ENCODE data around the gene KRT39.
"Not testable (repeated sequence)": the region's sequence is repeated elsewhere in the genome, so short reads cannot be mapped to it uniquely, and the experiment has no call there.

The KRT39 gene

DNA sequence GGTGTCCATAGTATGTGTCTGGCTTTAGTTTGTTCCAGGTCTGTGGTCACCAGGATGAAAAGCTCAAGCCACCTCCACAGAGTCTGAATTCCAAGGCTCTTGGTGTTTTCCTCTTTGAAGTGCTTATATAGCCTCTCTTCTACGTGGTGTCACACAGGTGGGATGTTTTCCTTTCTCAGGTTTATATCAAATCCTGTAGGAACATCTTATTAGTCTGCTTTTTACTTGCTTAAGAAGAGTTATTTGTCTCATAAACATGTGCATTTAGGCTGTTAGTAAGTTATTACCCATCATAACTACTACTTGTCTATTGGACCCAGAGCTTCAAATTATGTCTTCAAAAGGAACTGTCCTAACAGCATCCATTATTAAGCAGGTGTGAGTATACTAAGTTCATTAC lies at the start of gene KRT39:
Gene KRT39 (minus strand): TSS at position 101 of the 400 bp plus-strand sequence. CDS start 92 bp downstream, at position 9.
- no peak for DNase-seq (ENCODE audit: low read depth in 4 of 4, low spot score in 1 of 4)

DNA sequence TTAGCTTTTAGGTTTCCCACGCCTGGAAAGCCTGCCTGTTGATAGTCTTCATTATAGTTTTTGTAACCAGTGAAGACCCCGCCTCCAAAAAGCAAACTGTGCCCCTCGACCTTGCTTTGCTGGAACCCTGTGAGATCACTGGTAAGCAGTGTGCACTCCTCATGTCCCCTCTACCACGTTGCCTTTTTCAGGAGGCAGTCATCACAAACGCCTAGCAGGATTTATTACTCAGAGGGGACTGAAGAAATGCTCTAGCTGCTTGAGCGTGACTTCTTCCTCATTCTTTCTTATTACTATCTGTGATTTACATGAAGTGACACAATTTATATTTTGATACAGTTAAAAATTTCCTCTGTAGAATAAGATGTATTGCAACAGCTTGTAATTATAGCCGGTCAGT lies 48.7 kb upstream of the KRT39 start:
- DNase-seq (ENCODE audit: low read depth in 4 of 4, low spot score in 1 of 4) = no peak

DNA sequence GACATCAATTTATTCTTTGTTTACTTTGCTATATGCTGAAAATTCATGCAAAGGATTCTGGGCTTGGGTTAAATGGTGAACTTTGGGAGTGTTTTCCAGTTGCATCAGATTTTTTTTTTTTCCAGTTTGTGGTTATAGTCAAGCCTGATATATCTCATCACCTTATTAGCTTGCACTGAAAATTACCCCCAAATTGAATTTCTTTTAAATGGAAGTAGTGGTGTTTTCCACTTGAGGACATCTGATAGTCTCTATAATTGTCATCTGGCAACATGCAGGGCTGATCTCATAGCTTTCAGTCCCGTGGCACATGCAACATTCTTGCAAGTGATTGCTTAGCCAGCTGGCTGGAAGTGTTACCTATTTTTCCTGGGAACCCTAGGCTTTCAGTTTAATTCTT lies 46.9 kb upstream of the KRT39 start:
- no peak for DNase-seq (ENCODE audit: low read depth in 4 of 4, low spot score in 1 of 4)

DNA sequence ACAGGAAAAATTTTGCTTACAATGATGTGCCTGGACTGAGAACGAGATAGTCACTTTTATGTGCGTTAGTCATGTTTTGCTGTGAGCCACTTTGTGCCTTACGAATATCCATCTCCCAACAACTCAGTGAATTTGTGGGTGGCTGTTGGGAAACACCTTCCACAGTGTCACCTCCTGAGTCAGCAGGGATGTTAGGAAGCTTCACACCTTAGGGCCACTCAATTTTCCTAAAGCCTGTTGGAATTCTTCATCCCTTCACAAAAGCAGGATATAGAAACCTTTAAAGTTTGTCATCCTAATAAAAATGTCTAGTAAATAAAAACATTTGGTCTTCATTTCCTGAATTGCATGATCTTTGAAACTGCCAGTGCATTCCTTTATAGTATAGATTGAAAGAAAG lies 46.4 kb upstream of the KRT39 start:
- DNase-seq (ENCODE audit: low read depth in 4 of 4, low spot score in 1 of 4) = no peak

DNA sequence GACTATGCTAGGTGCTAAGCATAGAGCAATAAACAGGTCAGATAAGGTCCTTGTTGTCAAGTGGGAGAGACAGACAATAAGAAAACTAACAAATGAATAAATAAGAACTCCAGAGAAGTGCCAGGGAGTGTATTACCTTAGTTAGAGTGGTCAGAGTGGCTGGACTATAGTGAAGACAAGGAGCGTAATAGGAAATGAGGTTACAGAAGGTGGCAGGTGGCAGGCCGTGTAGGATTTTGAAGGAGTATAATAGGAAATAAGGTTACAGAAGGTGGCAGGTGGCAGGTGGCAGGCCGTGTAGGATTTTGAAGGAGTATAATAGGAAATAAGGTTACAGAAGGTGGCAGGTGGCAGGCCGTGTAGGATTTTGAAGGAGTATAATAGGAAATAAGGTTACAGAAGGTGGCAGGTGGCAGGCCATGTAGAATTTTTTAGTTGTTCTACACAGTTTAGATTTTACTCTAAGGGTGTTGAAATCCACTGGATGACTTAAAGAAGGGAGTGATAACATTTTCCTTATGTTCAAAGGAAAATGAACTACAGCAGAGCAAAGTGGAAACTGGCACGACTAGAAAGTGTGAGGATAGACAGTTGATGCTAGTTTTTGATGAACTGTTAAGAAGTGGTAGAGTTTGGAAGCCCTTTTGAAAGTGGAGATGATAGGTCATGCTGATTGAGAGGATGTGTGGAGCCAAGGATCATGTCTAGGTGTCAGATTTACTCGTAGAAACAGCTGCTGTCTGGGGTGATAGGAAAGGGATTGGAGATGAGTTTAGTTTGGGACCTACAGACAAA lies 45.8 kb upstream of the KRT39 start:
- DNase-seq (ENCODE audit: low read depth in 4 of 4, low spot score in 1 of 4) = no peak

DNA sequence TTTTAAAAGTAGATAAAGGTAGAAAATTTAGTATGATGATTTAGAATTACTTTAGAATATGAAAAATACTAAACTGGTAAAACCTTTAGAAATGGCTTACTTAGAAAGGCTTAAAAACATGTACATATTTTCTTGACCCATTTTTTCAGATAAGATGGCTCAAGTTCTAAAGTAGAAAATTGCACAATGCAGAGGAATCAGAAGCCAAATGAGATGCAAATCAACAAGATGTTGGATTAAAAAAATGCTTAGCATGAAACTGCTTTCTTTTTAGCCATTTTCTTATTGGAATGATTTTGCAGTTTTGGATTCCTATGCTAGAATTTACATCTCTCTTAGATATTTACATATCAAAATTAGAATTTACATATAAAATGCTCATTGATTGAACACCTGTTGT lies 43.7 kb upstream of the KRT39 start:
- no peak for DNase-seq (ENCODE audit: low read depth in 4 of 4, low spot score in 1 of 4)

DNA sequence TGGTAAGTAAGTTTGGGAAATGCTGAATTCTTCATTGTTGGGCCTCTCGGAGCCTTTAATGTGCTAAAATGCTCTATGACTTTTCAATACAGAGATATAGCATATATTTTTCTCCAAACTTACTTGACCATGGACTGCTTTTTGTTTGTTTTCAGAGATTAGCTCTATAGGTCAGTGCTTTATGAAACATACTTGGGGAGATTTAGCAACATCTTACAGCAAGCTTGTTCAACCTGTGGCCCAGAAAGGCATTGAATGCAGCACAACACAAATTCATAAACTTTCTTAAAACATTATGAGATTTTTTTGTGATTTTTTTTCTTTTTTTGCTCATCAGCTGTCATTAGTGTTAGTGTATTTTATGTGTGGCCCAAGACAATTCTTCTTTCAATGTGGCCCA lies 43.2 kb upstream of the KRT39 start:
- no peak for DNase-seq (ENCODE audit: low read depth in 4 of 4, low spot score in 1 of 4)

DNA sequence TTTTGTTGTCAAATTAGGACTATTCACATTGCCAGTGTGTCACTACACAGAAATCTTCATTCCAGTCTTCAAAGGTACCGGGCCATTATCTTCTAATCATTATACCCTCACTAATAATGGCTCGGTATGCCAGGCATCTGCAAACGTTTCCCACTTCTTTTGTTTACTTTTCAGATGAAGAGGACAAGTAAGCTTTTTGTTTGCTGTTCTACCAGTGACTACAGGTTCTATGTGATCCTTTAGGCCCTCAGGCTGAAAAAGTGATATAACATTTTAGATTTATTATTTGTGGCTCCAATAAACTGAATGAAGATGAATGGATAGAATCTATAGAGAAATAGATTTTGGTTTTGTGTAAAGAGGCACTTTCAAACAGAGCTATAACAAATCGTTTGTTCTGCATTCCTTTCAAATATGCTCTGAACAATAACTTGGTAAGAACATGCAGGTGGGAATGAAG lies 42.6 kb upstream of the KRT39 start:
- no peak for DNase-seq (ENCODE audit: low read depth in 4 of 4, low spot score in 1 of 4)

DNA sequence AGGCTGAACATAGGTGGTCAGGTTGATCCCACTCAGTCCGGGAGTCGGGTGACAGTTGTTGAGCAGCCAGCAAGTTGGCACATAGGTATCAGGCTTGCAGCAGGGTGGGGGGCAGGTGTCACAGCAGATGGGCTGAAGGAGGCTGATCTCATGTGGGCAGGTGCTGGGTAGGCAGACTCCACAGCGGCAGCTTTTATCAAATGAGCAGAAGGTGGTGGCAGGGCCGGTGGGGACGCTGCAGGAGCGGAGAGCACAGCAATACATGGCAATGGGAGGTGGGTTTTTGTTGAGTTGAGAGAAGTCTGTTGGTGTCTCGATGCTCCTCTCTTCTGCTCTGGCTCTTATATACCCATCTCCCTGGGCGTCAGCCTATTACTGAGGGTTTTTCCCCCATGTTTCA lies 42.1 kb upstream of the KRT39 start, which contains the start of gene KRTAP3-1:
Gene KRTAP3-1 (minus strand): TSS at position 318 of the 400 bp plus-strand sequence. CDS start 54 bp downstream, at position 264.
- DNase-seq (ENCODE audit: low read depth in 4 of 4, low spot score in 1 of 4) = no peak

DNA sequence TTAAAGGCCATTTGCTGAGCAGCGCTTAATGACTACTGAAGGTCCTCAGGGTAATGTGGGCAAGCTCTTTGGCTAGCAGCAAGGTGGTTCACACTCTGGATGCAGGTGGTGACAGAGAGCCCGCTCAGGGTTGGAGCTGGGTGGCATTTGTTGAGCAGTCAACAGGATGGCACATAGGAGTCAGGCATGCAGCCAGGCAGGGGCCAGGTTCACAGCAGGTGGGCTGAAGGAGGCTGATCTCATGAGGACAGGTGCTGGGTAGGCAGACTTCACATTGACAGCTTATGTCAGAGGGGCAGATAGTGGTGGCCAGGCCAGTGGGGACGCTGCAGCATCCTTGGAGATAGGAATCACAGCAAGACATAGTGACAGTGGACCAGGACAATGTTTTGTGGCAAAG lies 37.6 kb upstream of the KRT39 start:
- DNase-seq (ENCODE audit: low read depth in 4 of 4, low spot score in 1 of 4) = no peak

DNA sequence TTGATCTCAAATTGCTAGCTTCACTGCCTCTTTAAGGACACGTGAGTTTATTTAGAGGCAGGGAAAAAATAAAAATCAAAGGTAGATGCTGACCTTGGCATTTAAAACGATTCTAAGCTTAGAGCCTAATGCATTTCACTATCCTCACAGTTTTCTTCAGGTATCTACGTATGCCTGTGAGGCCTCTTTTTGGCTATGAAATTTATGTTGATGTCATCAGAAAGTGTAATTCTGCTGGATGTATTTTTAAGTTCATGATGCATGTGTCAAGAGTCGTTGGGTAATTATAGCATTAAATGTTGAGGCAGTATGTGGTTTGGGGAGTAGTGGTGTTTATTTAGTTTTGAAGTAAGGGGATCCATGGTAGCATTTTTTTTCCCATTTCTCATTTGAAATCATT lies 37.2 kb upstream of the KRT39 start:
- DNase-seq (ENCODE audit: low read depth in 4 of 4, low spot score in 1 of 4) = no peak

DNA sequence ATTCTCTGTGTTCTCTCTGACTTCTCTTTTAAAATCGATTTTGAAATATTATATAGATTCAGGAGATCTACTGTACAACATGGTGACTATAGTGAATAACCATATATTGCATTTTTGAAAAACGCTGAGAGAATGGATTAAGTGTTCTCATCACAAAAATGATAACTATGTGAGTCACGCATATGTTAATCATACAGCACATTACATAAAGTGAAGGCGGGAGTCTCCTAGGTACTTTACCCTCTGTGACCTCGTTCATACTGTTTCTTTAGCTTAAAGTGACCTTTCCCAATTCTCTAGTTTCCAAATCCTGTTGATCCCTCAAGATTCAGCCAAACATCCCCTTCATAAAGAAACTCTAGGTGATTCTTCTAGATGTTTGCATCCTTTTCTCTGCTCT lies 36.1 kb upstream of the KRT39 start:
- no peak for DNase-seq (ENCODE audit: low read depth in 4 of 4, low spot score in 1 of 4)

DNA sequence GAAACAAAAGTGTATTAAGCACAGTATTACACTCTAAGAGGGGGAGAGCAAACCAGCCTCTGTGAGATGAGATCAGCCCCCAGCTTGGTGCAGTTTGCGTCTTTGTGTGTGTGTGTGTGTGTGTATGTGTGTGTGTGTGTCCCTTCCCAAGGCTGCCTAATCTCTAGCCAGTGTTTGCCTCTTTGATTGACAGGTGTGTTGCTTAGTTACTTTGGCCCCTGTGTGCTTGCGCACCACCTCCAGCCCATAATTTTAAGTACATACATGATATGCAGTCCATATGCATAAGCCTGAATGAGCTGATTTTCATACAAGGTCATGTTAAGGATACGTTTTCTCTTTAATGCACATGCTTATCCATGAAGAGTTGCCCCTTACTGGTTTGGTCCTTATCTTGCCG lies 35.0 kb upstream of the KRT39 start:
- DNase-seq (ENCODE audit: low read depth in 4 of 4, low spot score in 1 of 4) = no peak

DNA sequence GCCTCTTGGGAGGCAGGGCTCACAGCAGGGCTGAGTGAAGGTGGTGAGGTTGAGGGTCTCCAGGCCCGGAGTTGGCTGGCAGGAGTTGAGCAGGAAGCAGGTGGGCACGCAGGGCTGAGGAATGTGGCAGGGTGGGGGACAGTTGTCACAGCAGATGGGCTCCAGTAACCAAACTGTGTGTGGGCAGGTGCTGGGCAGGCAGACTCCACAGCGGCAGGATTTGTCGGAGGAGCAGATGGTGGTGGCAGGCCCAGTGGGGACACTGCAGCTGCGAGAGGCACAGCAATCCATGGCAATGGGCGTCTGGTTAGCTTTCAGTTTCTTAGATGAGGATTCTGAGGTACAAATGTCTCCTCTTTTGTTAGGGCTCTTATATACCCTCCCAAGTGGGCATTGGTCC lies 32.8 kb upstream of the KRT39 start, which contains the start of gene KRTAP3-2:
Gene KRTAP3-2 (minus strand): TSS at position 344 of the 400 bp plus-strand sequence. CDS start 53 bp downstream, at position 291.
- DNase-seq (ENCODE audit: low read depth in 4 of 4, low spot score in 1 of 4) = not testable (repeated sequence)

DNA sequence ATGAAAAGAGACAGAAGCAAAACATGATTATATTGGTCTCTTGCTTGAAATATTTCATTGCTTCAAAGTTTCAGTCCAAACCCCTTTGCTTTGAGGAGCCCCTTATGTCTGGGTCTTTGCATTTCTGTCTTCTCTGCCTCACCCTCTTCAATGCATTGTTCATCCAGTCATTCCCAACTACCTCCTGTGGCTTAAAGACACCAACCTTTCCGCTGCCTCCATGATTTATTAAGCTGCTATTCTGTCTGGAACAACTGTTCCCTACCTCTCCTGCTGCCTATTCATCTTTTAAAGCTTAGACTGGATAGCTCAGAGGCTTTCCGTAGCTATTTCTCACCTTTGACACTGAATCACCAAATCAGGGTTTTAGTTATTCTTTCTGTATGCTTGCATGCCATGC lies 30.6 kb upstream of the KRT39 start:
- DNase-seq (ENCODE audit: low read depth in 4 of 4, low spot score in 1 of 4) = no peak

DNA sequence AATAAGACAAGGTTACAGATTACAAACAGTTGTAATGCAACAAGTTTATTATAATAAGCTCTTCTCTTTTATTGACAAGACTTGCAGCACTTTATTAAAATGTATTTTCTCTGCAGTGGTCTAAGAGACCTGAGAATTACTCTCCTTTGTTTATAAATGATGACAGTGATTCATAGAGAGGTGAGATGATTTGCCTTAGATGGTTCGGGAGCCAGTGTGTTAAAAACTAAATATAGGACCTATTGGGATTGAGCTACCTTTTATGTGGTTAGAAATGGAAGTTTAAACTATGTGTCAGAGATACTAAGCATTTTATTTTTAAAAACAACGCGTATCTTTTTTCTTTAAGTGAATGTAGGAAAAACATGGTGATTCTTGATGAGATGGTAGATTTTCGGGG lies 30.1 kb upstream of the KRT39 start:
- DNase-seq (ENCODE audit: low read depth in 4 of 4, low spot score in 1 of 4) = no peak

DNA sequence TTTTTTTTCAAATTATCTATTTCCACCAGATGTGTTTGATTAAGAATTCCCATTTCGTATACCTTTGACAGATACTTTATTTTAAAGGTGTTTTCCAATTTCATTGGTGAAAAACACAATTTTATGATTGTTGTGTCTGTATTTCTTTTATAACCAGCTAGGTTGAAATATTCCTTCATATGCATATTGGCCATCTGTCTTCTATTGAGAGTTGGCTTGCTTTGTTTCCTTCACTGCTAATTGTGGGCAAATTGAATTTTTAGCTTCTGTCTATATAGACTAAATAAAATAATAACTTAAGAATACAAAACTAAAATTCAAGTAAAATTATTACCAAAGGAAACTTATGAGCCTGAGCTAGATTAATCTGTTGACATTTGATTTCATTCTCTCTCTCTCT lies 28.4 kb upstream of the KRT39 start:
- no peak for DNase-seq (ENCODE audit: low read depth in 4 of 4, low spot score in 1 of 4)

DNA sequence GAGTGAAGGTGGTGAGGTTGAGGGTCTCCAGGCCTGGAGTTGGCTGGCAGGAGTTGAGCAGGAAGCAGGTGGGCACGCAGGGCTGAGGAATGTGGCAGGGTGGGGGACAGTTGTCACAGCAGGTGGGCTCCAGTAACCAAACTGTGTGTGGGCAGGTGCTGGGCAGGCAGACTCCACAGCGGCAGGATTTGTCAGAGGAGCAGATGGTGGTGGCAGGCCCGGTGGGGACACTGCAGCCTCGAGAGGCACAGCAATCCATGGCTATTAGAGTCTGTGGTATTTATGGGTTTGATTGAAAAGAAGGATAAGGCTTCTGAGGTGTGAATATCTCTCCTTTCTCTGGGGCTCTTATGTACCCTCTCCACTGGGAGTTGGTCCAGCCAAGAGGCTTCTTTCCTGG lies 27.1 kb upstream of the KRT39 start, which contains the start of gene KRTAP3-3:
Gene KRTAP3-3 (minus strand): TSS at position 326 of the 400 bp plus-strand sequence. CDS start 67 bp downstream, at position 259.
- no peak for DNase-seq (ENCODE audit: low read depth in 4 of 4, low spot score in 1 of 4)

DNA sequence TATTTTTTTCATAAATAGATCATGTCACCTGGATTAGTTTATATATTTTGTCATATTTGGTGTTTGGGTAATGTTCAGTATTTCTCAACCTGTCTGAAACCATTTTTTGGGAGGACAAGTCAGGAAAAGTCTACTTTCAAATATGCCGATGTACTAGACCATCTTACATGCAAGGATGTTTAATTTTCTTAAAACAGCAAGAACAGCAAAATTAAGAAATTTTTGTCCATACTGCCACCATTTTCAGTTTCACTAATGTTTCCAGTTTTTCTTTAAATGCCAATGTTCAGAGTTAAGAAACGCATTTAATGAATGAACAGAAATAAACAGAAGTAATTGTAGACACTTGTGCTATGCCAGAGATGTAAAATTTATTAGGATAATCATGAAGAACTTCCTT lies 26.3 kb upstream of the KRT39 start:
- DNase-seq (ENCODE audit: low read depth in 4 of 4, low spot score in 1 of 4) = no peak

DNA sequence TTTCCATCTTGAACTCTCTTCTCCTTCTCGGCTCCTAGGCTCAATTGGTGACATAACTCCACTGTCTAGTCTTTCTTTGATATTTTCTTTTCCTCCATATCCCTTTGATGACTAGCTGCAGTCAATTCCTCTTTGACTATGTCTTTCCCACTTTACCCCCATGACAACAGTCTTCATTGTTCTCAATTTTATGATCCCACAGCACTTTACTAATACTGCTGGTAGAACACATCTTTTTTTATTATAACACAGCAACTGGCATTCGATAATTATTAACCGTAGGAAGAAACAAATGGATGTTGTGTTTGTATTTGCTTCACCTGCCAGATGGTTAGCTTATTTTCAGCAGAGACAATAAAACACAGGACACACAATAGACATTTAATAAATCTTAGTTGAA lies 25.9 kb upstream of the KRT39 start:
- DNase-seq (ENCODE audit: low read depth in 4 of 4, low spot score in 1 of 4) = no peak

DNA sequence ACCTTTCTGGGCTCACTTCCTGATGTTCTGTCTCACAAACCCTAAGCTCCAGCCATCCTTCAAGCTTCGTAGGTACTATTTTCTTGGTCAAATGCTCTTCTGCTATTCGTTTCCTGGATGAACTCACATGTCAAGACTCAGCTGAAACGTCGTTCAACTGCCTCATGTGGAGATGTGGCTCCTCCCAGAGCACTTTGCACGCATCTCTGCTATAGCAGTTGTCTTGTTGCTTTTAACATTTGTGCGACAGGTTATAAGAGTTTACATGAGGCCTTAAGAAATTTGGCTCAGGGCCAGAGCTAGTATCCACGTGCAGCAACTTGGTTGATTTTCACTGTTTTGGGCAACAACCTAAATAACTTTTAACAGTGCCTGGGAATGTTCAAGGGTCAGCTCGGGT lies 20.2 kb upstream of the KRT39 start:
- no peak for DNase-seq (ENCODE audit: low read depth in 4 of 4, low spot score in 1 of 4)

DNA sequence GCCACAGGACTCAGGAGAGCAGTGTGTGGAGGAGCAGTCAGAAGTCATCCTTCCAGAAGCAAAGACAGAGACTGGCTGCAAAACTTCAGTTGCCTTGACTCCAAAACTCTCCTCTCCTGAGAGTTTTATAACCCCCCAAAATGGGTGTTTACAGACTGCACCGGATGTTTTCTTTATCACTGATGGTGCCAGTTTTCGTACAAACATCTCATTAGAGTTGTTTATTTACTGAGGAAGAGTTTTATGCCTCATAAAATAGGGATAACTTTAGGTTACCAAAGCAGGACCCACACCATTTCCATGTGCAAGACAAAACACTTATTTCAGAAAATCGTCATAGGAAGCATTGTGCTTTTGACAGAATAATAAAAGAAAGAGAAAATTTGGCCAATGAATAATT lies 17.5 kb upstream of the KRT39 start, which contains the start of gene KRT40:
Gene KRT40 (minus strand): TSS at position 101 of the 400 bp plus-strand sequence. CDS start 53 bp downstream, at position 48.
- DNase-seq (ENCODE audit: low read depth in 4 of 4, low spot score in 1 of 4) = no peak

DNA sequence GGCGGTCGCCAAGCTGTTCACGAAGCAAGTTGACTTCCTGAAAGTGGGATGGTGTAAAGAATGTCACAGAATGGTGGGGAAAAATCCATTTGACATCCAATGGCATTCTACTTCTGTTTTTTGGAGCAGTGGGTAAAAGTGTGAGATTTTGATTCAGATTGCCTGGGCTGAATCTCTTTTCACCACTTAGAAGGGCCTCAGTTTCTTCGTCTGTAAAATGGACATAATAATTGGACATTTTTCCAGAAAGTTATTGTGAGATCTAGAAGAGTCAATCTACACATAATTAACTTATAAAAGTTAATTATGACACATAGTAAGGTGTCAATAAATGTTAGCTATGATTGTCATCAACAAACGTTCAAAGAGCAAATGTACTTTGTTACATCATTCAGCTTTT lies 14.4 kb upstream of the KRT39 start:
- no peak for DNase-seq (ENCODE audit: low read depth in 4 of 4, low spot score in 1 of 4)

Measured in stimulated activated CD4-positive, alpha-beta T cell treated with anti-CD3 and anti-CD28 coated beads, Interleukin-1b, Interleukin-23, amount 100 ng/mL, for 24 hours (primary cell).